COLO829 (cell line): ENCODE results near the gene DPPA3.
"Not testable (repeated sequence)": the region's sequence is repeated elsewhere in the genome, so short reads cannot be mapped to it uniquely, and the experiment has no call there.

Experiments used
- DNase-seq: peaks from one replicate; pipeline ENCODE4 v3.0.0; 2012; ENCODE audit warnings: low spot score

The DPPA3 gene

DNA sequence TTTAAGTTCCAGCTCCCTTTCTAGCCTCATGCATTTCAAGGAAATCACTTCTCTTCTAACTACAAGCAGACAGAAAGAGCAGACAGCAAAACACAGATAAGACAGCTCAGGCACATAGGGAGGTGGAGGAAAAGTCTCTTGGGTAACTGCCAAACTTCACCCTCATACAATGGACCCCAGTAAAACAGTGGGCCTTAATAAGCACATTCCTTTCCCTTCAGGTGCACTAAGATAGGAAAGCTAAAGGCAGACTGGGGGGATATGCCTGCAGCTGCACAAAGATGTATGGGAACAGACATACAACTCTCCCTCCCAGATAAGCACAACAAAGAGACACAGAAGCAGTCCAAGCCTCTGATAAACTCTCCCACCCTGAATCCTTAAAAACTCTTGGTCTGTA lies 19.8 kb downstream of the DPPA3 start:
- DNase-seq = not testable (repeated sequence)

DNA sequence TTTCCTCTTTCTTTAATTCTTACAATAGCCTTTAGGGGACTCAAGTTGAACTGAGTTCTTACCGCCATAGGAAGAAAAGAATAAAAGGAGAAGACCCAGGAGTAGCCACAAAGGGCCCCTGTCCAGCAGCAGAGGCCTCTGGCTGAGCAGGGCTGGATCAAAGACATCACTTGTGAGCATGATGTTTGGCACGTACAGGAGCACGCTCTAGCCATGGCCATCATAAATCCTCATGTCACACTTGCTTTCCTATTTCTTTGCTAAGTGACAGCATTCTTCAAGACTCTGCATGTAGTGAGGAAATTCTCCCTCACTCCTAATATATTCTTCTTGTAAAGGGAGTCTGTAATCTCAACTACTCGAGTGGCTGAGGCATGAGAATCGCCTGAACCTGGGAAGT lies 20.3 kb downstream of the DPPA3 start:
- DNase-seq = no peak

DNA sequence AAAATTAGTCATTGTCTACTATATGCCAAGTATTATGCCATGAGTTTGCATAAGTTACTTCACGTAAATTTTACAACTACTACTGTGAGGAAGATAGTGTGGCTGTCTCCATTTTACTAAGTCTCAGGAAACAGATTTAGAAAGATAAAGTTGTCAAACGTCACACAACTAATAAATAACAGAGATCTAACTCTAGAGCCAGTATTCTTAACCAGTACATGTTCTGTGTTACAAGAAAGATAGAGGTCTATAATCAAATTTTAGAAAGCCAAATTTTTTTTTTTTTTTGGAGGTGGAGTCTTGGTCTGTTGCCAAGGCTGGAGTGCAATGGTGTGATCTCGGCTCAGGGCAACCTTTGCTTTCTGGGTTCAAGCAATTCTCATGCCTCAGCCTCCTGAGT lies 21.8 kb downstream of the DPPA3 start:
- no peak for DNase-seq

DNA sequence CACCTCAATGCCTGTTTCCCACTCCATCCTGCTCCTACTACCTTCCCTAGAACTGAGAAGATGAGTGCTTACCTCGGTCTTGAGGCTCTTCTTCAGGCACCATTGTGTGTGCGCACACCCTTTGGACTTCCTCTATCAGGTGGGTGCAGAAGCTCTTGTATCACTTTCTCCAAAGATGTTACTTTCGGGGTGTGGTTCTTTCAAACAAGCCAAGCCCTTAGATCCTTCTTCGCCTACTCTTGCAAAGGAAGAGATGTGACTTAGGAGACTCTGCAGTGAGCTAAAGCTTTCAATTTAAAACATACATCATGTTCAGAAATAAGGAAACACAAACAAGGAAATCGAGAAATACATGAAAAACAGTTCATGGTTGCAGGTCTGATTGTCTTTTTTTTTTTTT lies 36.0 kb downstream of the DPPA3 start, which contains the start of gene CLEC4C:
CLEC4C (minus strand) TSS at position 130 of the 400 bp plus-strand sequence; CDS start at position 103, 27 bp downstream.
- no peak for DNase-seq

DNA sequence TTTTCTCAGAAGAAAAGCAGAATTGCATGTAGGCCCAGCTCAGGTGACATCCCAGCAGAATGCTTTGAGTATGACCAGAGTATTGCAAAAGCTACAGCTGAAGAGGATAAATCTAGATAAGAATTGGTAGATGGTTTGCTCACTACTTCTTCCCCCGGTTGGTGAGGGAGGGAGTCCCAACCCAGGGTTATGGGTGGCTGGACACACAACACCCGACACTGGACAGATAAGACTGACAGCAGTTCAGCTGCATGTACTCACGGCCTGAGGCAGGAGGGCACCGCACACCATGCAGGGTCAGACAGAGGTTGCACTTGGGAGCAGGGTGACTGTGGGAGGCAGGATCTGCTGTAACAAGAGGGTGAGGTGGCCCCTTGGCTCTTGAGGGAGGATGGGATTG lies 37.6 kb downstream of the DPPA3 start:
- DNase-seq = no peak

DNA sequence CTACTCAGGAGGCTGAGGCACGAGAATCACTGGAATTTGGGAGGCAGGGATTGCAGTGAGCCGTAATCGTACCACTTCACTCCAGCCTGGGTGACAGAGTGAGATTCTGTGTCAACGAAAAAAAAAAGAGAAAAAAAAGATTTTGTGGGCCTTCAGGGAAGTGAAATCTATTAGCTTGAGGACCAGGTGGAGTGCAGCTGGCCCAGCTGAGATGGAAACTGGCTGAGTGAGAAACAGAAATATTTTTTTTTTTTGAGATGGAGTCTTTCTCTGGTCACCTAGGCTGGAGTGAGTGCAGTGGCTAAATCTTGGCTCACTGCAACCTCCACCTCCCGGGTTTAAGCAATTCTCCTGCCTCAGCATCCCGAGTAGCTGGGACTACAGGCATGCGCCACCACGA lies 38.2 kb downstream of the DPPA3 start:
- DNase-seq = no peak

DNA sequence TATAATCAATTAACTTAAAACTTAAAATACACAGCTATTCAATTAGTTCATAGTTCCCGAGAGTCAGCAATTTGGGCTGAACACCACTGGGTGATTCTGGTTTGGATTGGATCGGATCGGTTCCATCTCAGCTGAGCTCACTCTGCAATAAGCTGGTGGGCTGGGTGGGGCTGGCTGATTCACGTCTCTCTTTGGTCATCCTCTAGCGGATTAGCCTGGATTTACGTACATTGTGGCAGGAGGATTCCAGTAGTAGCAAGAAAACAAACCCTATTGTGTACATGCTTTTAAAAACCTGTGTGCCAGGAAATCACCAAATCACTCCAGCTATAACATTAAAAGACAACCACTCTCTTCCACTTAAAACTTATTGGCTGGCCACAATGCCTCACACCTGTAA lies 39.1 kb downstream of the DPPA3 start:
- no peak for DNase-seq

DNA sequence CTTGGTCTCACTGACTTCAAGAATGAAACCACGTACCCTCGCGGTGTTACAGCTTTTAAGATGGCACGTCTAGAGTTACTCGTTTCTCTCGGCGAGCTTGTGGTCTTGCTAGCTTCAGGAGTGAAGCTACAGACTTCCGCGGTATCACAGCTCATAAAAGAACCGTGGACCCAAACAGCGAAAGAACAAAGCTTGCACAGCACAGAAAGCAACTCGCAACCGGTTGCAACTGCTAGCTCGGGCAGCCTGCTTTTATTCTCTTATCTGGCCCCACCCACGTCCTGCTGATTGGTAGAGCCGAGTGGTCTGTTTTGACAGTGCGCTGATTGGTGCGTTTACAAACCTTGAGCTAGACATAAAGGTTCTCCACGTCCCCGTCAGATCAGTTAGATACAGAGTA lies 40.2 kb downstream of the DPPA3 start:
- DNase-seq = no peak

DNA sequence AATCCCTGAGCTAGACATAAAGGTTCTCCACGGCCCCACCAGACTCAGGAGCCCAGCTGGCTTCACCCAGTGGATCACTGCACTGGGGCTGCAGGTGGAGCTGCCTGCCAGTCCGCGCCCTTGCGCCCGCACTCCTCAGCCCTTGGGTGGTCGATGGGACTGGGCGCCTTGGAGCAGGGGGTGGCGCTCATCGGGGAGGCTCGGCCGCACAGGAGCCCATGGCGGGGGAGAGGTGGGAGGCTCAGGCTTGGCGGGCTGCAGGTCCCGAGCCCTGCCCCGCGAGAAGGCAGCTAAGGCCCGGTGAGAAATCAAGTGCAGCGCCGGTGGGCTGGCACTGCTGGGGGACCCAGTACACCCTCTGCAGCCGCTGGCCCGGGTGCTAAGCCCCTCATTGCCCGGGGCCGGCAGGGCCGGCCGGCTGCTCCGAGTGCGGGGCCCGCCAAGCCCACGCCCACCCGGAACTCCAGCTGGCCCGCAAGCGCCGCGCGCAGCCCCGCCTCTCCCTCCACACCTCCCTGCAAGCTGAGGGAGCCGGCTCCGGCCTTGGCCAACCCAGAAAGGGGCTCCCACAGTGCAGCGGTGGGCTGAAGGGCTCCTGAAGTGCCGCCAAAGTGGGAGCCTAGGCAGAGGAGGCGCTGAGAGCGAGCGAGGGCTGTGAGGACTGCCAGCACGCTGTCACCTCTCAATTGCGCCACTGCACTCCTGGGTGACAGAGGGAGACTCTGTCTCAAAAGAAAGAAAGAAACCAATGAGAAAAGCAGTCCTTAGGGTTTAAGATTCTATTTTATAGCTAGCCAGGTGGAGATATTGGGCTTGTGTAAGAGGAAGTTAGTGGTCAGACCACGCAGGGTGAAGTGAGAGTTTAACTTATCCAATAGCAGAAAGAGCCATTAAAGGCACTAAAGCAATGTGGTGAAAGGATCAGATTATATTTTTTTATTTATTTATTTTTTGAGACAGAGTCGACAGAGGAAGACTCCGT lies 41.0 kb downstream of the DPPA3 start:
- not testable (repeated sequence) for DNase-seq

DNA sequence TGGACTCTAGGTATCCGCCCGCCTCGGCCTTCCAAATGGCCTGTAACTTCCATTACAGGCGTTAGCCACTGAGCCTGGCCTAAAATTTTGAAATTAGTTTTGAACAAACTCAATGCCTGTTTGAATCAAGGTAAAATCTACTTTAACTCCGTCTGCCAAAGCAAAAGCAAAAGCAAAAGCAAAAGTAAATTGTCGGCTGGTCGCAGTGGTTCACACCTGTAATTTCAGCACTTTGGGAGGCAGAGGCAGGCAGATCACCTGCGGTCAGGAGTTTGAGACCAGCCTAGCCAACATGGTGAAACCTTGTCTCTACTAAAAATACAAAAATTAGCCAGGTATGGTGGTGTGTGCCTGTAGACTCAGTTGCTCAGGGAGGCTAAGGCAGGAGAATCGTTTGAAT lies 44.4 kb downstream of the DPPA3 start:
- not testable (repeated sequence) for DNase-seq

DNA sequence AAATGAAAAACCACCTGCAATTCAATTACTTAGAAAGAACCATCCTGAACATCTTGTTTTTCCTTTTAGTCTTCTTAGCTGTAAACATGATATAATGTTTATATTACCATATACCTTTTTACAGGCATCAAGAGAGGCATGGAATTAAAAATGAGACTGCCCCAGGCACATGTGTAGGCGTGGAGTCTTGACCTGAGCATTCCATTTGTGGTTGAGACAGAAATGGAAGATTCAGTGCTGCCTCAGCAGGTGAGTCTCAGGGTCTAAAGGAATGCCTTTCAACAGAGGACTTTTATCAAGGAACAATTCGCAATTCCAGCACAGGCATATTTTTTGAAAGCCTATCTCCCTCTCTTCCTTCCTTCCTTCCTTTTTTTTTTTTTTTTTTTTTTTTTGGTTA lies 45.8 kb downstream of the DPPA3 start:
- no peak for DNase-seq

DNA sequence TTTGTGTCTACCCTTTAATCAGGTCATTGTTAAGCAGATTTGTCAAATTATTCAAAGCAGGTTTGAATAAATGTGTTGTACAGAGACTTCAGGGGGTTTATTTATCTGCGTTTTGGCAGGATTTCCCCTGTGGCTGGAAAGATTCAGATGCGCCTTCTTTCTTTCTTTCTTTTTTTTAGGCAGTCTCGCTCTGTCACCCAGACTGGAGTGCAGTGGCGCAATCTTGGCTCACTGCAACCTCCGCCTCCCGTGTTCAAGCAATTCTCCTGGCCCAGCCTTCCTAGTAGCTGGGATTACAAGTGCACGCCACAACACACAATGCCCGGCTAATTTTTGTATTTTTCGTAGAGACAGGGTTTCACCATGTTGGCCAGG lies 47.5 kb downstream of the DPPA3 start:
- no peak for DNase-seq
